IPS-18a (cell line): ENCODE measurements around the gene LRRC10B.

ENCODE experiments used
- H3K27ac ChIP-seq: one replicate; pipeline ENCODE4 v1.5.1; 2013; ENCODE audit warnings: low read length
- H3K27me3 ChIP-seq: one replicate; pipeline ENCODE4 v1.6.1; 2013; ENCODE audit warnings: mild to moderate bottlenecking, low read length; ENCODE audit not compliant: control insufficient read depth, insufficient read depth
- H3K36me3 ChIP-seq: one replicate; pipeline ENCODE4 v1.6.1; 2013; ENCODE audit warnings: low read depth, low read length; ENCODE audit not compliant: control insufficient read depth
- H3K4me1 ChIP-seq: one replicate; pipeline ENCODE4 v1.6.1; 2013; ENCODE audit warnings: low read depth, low read length; ENCODE audit not compliant: control insufficient read depth
- H3K4me3 ChIP-seq: one replicate; pipeline ENCODE4 v1.5.1; 2013; ENCODE audit warnings: low read length
- H3K9ac ChIP-seq: one replicate; pipeline ENCODE4 v1.6.1; 2013; ENCODE audit warnings: mild to moderate bottlenecking, low read length, moderate library complexity
- H3K9me3 ChIP-seq: one replicate; pipeline ENCODE4 v1.6.1; 2013; ENCODE audit warnings: low read depth, low read length; ENCODE audit not compliant: control insufficient read depth

The LRRC10B gene

GRCh38 chr11:61544466-61544865 lies 35.9 kb downstream of the LRRC10B start:
- Histone ChIP-seq H3K9me3 (no peaks in the 10 kb centered on the region), H3K36me3 (no peaks in the 10 kb centered on the region), H3K27ac (no peak overlapping the region), H3K4me3 (no peak overlapping the region), H3K4me1 (peaks cover 10% of the 10 kb centered on the region), H3K27me3 (no peaks in the 10 kb centered on the region), H3K9ac (no peak overlapping the region)

- Histone ChIP-seq H3K27ac (no peak overlapping the region), H3K4me1 (peaks cover 8% of the 10 kb centered on the region), H3K9ac (no peak overlapping the region), H3K9me3 (no peaks in the 10 kb centered on the region), H3K36me3 (no peaks in the 10 kb centered on the region), H3K27me3 (no peaks in the 10 kb centered on the region), H3K4me3 (no peak overlapping the region)
Observed at GRCh38 chr11:61545341-61545740, 36.8 kb downstream of the LRRC10B start.

GRCh38 chr11:61545921-61546320 lies 37.4 kb downstream of the LRRC10B start:
- Histone ChIP-seq H3K27ac (no peak overlapping the region), H3K4me3 (no peak overlapping the region)

GRCh38 chr11:61546663-61547062 lies 38.1 kb downstream of the LRRC10B start:
- H3K36me3 ChIP-seq, result no peaks in the 10 kb centered on the region

More at GRCh38 chr11:61545921-61546320, 37.4 kb downstream of the LRRC10B start:
- Histone ChIP-seq H3K27me3 (no peaks in the 10 kb centered on the region), H3K36me3 (no peaks in the 10 kb centered on the region), H3K9ac (no peak overlapping the region), H3K4me1 (peaks cover 7% of the 10 kb centered on the region), H3K9me3 (no peaks in the 10 kb centered on the region)

GRCh38 chr11:61547246-61547645 lies 38.7 kb downstream of the LRRC10B start:
- Histone ChIP-seq H3K27me3 (no peaks in the 10 kb centered on the region), H3K27ac (no peak overlapping the region), H3K4me3 (no peak overlapping the region), H3K9ac (no peak overlapping the region), H3K36me3 (no peaks in the 10 kb centered on the region), H3K9me3 (no peaks in the 10 kb centered on the region), H3K4me1 (no peaks in the 10 kb centered on the region)

More at GRCh38 chr11:61546663-61547062, 38.1 kb downstream of the LRRC10B start:
- Histone ChIP-seq H3K27ac (no peak overlapping the region), H3K4me3 (no peak overlapping the region), H3K9ac (no peak overlapping the region), H3K4me1 (peaks cover 2% of the 10 kb centered on the region), H3K9me3 (no peaks in the 10 kb centered on the region), H3K27me3 (no peaks in the 10 kb centered on the region)

GRCh38 chr11:61549177-61549576 lies 40.6 kb downstream of the LRRC10B start:
- Histone ChIP-seq H3K27me3 (peaks cover 3% of the 10 kb centered on the region), H3K27ac (no peak overlapping the region), H3K4me3 (no peak overlapping the region), H3K4me1 (peaks cover 5% of the 10 kb centered on the region), H3K9me3 (no peaks in the 10 kb centered on the region), H3K36me3 (no peaks in the 10 kb centered on the region), H3K9ac (no peak overlapping the region)

GRCh38 chr11:61549662-61550568 lies 41.4 kb downstream of the LRRC10B start:
- Histone ChIP-seq H3K27ac (no peak overlapping the region), H3K27me3 (peaks cover 10% of the 10 kb centered on the region), H3K4me3 (no peak overlapping the region), H3K4me1 (peaks cover 9% of the 10 kb centered on the region), H3K9me3 (no peaks in the 10 kb centered on the region), H3K9ac (no peak overlapping the region), H3K36me3 (no peaks in the 10 kb centered on the region)

- no peak overlapping the region for H3K9ac ChIP-seq
- H3K27me3 ChIP-seq, result peaks cover 19% of the 10 kb centered on the region
- H3K27ac ChIP-seq, result no peak overlapping the region
- no peaks in the 10 kb centered on the region for H3K36me3 ChIP-seq
- H3K4me1 ChIP-seq, result peaks cover 12% of the 10 kb centered on the region
- no peak overlapping the region for H3K4me3 ChIP-seq
- H3K9me3 ChIP-seq, result no peaks in the 10 kb centered on the region
Observed at GRCh38 chr11:61550665-61551227, 42.2 kb downstream of the LRRC10B start.

GRCh38 chr11:61551634-61552033 lies 43.1 kb downstream of the LRRC10B start:
- H3K4me1 ChIP-seq, result peaks cover 15% of the 10 kb centered on the region
- H3K9me3 ChIP-seq, result no peaks in the 10 kb centered on the region
- no peaks in the 10 kb centered on the region for H3K36me3 ChIP-seq
- no peak overlapping the region for H3K9ac ChIP-seq
- H3K27ac ChIP-seq, result no peak overlapping the region
- no peak overlapping the region for H3K4me3 ChIP-seq
- peaks cover 28% of the 10 kb centered on the region for H3K27me3 ChIP-seq

GRCh38 chr11:61552108-61552635 lies 43.6 kb downstream of the LRRC10B start:
- Histone ChIP-seq H3K36me3 (no peaks in the 10 kb centered on the region), H3K9me3 (no peaks in the 10 kb centered on the region), H3K4me1 (peaks cover 17% of the 10 kb centered on the region), H3K27me3 (peaks cover 28% of the 10 kb centered on the region), H3K9ac (no peak overlapping the region), H3K4me3 (no peak overlapping the region), H3K27ac (no peak overlapping the region)

GRCh38 chr11:61553373-61554171 lies 45.0 kb downstream of the LRRC10B start:
- H3K4me3 ChIP-seq, result no peak overlapping the region
- H3K9me3 ChIP-seq, result no peaks in the 10 kb centered on the region
- no peak overlapping the region for H3K27ac ChIP-seq
- H3K27me3 ChIP-seq, result peaks cover 28% of the 10 kb centered on the region
- no peak overlapping the region for H3K9ac ChIP-seq
- H3K36me3 ChIP-seq, result no peaks in the 10 kb centered on the region
- peaks cover 17% of the 10 kb centered on the region for H3K4me1 ChIP-seq
